ENCODE results near the gene TTC23. TPM values are rescaled to one million over a fixed set of nuclear protein-coding genes. Genes with fewer than 3 reads are reported as not detected.

Gene TTC23
- total and polyA plus RNA-seq, 2 donors (not counting 3 experiments of a cell fraction or from before 2014, with no cell fraction given) = 4.1 to 27.3 TPM

GRCh38 chr15:99154271-99154670, 95.1 kb downstream of the TTC23 start:
- Histone ChIP-seq H3K4me2 (ENCODE audit: insufficient read depth, low read length) (no peak overlapping the region), H3K9me3 (replicated peaks; ENCODE audit: control insufficient read depth, insufficient read depth, low read length) (no peaks in the 10 kb centered on the region), H3K27me3 (ENCODE audit: control insufficient read depth in 2 of 2, insufficient read depth in 2 of 2, low read length in 2 of 2) (no peaks in the 10 kb centered on the region), H3K9ac (replicated peaks; ENCODE audit: extremely low read depth, insufficient read depth, low read length) (no peak overlapping the region), H4K20me1 (replicated peaks; ENCODE audit: control insufficient read depth, extremely low read depth, insufficient read depth, low read length) (no peaks in the 10 kb centered on the region), H3K36me3 (ENCODE audit: control insufficient read depth in 2 of 2, extremely low read depth in 1 of 2, insufficient read depth in 2 of 2, low read length in 2 of 2) (peaks cover 3% of the 10 kb centered on the region in 2 experiments), H3K27ac (ENCODE audit: insufficient read depth, low read depth, low read length) (no peak overlapping the region), H3K79me2 (ENCODE audit: control insufficient read depth, insufficient read depth, low read length) (no peaks in the 10 kb centered on the region), H2AFZ (ENCODE audit: low read depth, low read length) (no peak overlapping the region), H3K9me1 (replicated peaks; ENCODE audit: control insufficient read depth, extremely low read depth, insufficient read depth, low read length) (no peaks in the 10 kb centered on the region), H3K4me1 (ENCODE audit: control insufficient read depth, extremely low read depth, insufficient read depth, low read length) (peaks cover 4% of the 10 kb centered on the region), H3K4me3 (replicated peaks in 1 of 3; ENCODE audit: insufficient read depth in 1 of 3, low read depth in 1 of 3, low read length in 3 of 3) (no peak overlapping the region)
- dilution Hi-C loops (cut with MboI; ENCODE audit: extremely low pct_ligation_motif_present, low sequenced_read_pairs) = no loop called here
- POLR2A ChIA-PET = no interaction called here
- DNase-seq (ENCODE audit: low read depth, low spot score) = peak; percentile 21
- FAIRE-seq = peak; percentile 24
- CTCF ChIA-PET = no interaction called here
- TF ChIP-seq POLR2AphosphoS5 (IDR thresholded peaks at IDR 0.05; ENCODE audit: insufficient read depth, low read depth, low read length) (no peak), MAX (IDR thresholded peaks at IDR 0.05; ENCODE audit: insufficient read depth, insufficient read length) (no peak), JUN (IDR thresholded peaks at IDR 0.05; ENCODE audit: borderline replicate concordance, insufficient read depth, insufficient read length, low read depth) (no peak), POLR2A (IDR thresholded peaks at IDR 0.05; ENCODE audit: low read depth, low read length) (no peak), FOS (IDR thresholded peaks at IDR 0.05; ENCODE audit: borderline replicate concordance, insufficient read depth, low read length) (no peak), GATA2 (IDR thresholded peaks at IDR 0.05; ENCODE audit: insufficient read depth, insufficient read length, low read depth, low read length) (peak; percentile 37)
- intact Hi-C loops (cut with micrococcal nuclease) = no loop called here
- no TSS peak for BruUV-seq (replicated peaks)

DNA sequence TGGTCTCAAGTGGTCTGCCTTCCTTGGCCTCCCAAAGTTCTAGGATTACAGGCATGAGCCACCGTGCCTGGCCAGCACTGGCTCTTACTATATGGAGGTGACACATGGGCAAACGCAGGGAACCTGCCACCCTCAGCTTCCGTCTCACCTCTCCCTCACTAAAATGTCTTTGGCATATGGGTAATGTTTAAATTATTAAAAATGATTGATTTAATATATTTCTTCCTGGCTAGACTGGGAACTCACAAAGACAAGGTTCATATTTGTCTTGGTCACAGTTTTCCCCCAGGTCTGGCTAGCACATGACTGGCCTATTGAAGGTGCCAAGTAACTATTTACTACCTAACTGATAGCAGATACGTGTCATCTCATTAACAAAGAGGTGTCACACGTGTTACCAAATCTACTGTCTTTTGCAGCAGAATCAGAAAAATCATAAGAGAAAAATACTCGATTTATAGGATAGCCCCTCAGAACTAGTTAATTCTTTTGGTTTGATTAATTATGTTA, 96.3 kb downstream of the TTC23 start:
- FAIRE-seq = no peak
- intact Hi-C loops (cut with micrococcal nuclease) = no loop called here
- Histone ChIP-seq H3K9ac (replicated peaks; ENCODE audit: extremely low read depth, insufficient read depth, low read length) (no peak overlapping the region), H3K9me1 (replicated peaks; ENCODE audit: control insufficient read depth, extremely low read depth, insufficient read depth, low read length) (no peaks in the 10 kb centered on the region), H3K9me3 (replicated peaks; ENCODE audit: control insufficient read depth, insufficient read depth, low read length) (no peaks in the 10 kb centered on the region), H4K20me1 (replicated peaks; ENCODE audit: control insufficient read depth, extremely low read depth, insufficient read depth, low read length) (no peaks in the 10 kb centered on the region), H3K4me3 (replicated peaks in 1 of 3; ENCODE audit: insufficient read depth in 1 of 3, low read depth in 1 of 3, low read length in 3 of 3) (no peak overlapping the region), H2AFZ (ENCODE audit: low read depth, low read length) (no peak overlapping the region), H3K79me2 (ENCODE audit: control insufficient read depth, insufficient read depth, low read length) (no peaks in the 10 kb centered on the region), H3K27me3 (ENCODE audit: control insufficient read depth in 2 of 2, insufficient read depth in 2 of 2, low read length in 2 of 2) (no peaks in the 10 kb centered on the region), H3K27ac (ENCODE audit: insufficient read depth, low read depth, low read length) (no peak overlapping the region), H3K4me1 (ENCODE audit: control insufficient read depth, extremely low read depth, insufficient read depth, low read length) (peaks cover 4% of the 10 kb centered on the region), H3K4me2 (ENCODE audit: insufficient read depth, low read length) (no peak overlapping the region), H3K36me3 (ENCODE audit: control insufficient read depth in 2 of 2, extremely low read depth in 1 of 2, insufficient read depth in 2 of 2, low read length in 2 of 2) (peaks cover 1 to 3% of the 10 kb centered on the region in 2 experiments)
- ChIA-PET CTCF (no interaction called here), POLR2A (no interaction called here)
- BruUV-seq (replicated peaks) = no TSS peak
- DNase-seq (ENCODE audit: low read depth, low spot score) = no peak
- dilution Hi-C loops (cut with MboI; ENCODE audit: extremely low pct_ligation_motif_present, low sequenced_read_pairs) = no loop called here
- TF ChIP-seq EZH2 (IDR thresholded peaks at IDR 0.05; ENCODE audit: borderline replicate concordance, low read depth, low read length, severe bottlenecking) (no peak), FOS (IDR thresholded peaks at IDR 0.05; ENCODE audit: borderline replicate concordance, insufficient read depth, low read length) (no peak), GATA2 (IDR thresholded peaks at IDR 0.05; ENCODE audit: insufficient read depth, insufficient read length, low read depth, low read length) (no peak), POLR2A (IDR thresholded peaks at IDR 0.05; ENCODE audit: low read depth, low read length) (no peak), MAX (IDR thresholded peaks at IDR 0.05; ENCODE audit: insufficient read depth, insufficient read length) (no peak)

Measured in endothelial cell of umbilical vein (primary cell).